ENCODE results near the gene SIX4.

The SIX4 gene

DNA sequence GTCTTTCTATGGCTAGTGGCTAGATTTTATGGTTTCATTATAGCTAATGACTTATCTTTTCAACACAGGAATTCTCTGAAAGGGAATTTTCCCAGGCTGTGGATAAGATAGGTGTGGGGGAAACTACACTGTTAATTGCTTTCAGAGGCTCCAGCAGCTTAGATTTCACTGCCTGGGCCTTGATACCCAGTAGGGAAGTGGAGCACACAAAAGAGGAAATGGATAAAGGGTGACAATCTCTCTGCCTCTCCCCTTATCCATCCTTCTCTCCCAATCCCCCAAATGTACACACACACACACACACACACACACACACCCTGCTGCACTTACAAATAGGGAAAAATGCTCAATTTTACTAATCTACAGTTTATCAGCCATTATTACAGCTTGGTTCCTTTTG, 19.1 kb downstream of the SIX4 start:
- no peak for TF ChIP-seq CTCF (IDR thresholded peaks at IDR 0.05; ENCODE audit: borderline replicate concordance, insufficient read depth, low read depth, low read length)
- no peak overlapping the region for H3K4me3 ChIP-seq (ENCODE audit: low read depth, low read length)

DNA sequence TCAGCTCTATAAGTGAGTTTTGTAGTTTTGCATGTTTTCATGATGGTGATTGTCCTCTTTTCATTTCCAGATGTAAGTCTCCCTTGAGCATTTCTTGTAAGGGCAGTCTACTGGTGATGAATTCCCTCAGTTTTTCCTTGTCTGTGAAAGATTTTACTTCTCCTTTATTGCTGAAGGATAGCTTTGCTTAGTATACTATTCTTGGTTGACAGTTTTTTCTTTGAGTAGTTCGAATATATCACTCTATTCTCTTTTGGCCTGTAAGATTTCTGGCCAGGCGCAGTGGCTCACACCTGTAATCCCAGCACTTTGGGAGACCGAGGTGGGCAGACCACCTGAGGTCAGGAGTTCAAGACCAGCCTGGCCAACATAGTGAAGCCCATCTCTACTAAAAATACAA, 23.6 kb downstream of the SIX4 start:
- H3K4me3 ChIP-seq (ENCODE audit: low read depth, low read length), result no peak overlapping the region

DNA sequence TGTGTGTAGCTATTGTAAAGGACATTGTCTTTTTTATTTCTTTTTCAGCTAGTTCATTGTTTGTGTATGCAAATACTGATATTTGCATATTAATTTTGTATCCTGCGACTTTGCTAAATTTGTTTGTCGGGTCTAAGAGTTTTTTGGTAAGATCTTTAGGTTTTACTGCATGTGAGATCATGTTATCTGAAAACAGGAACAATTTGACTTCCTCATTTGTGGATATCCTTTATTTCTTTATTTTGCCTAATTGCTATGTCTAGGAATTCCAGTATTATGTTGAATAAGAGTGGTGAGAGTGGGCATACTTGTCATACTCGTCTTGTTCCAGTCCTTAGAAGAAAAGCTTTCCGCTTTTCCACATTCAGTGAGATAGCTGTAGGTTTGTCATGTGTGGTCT, 28.8 kb downstream of the SIX4 start:
- TF ChIP-seq CTCF (IDR thresholded peaks at IDR 0.05; ENCODE audit: borderline replicate concordance, insufficient read depth, low read depth, low read length), result no peak
- H3K4me3 ChIP-seq (ENCODE audit: low read depth, low read length), result no peak overlapping the region

More for the DNA sequence above, 23.6 kb downstream of the SIX4 start:
- no peak for TF ChIP-seq CTCF (IDR thresholded peaks at IDR 0.05; ENCODE audit: borderline replicate concordance, insufficient read depth, low read depth, low read length)

DNA sequence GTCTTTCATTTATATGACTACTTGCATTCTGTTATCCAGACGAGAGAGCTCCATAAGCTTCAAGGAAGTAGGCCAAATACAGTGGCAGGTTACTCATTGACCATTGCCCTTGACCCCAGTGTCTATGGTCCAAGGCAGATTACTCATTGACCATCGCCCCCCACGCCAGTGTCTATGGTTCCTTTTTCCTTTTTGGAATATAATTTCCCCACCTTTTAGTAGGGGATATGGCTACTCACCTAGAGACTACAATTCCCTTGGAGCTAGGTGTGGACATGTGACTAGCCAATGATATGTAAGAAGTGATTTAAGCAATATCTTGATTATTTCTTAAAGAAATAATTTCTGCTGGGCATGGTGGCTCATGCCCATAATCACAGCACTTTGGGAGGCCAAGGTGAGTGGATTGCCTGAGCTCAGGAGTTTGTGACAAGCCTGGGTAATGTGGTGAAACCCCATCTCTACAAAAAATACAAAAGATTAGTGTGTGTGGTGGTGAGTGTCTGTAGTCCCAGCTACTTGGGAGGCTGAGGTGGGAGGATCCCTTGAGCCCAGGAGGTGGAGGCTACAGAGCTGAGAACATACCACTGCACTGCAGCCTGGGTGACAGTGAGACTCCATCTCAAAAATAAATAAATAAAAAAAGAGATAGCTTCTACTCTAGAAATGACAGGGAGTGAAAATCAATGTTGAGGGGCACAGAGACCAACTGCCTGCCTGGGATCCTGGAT, 32.6 kb downstream of the SIX4 start:
- H3K4me3 ChIP-seq (ENCODE audit: low read depth, low read length), result no peak overlapping the region
- no peak for TF ChIP-seq CTCF (IDR thresholded peaks at IDR 0.05; ENCODE audit: borderline replicate concordance, insufficient read depth, low read depth, low read length)

DNA sequence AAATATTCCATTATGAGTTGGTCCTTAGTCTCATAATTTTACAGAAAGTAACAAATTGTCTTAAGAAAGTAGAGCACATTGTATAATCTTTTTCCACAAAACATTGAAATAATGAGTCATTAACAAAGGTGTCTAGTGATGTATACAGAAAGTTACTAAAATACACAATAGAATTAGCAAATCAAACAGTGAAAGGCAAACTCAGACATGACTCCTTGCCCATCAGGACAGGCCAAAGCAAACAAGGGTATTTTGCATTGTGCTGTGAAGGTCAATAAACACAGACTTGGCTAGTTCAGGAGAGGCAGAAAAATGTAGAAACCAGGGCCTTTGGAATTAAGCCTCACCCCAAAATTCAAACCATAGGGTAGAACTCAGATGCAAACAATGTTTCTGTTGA, 37.3 kb downstream of the SIX4 start:
- no peak for TF ChIP-seq CTCF (IDR thresholded peaks at IDR 0.05; ENCODE audit: borderline replicate concordance, insufficient read depth, low read depth, low read length)
- no peak overlapping the region for H3K4me3 ChIP-seq (ENCODE audit: low read depth, low read length)

- TF ChIP-seq CTCF (IDR thresholded peaks at IDR 0.05; ENCODE audit: borderline replicate concordance, insufficient read depth, low read depth, low read length), result no peak
- no peak overlapping the region for H3K4me3 ChIP-seq (ENCODE audit: low read depth, low read length)
These were observed 39.9 kb downstream of the SIX4 start for GRCh38 chr14:60684203-60684602.

DNA sequence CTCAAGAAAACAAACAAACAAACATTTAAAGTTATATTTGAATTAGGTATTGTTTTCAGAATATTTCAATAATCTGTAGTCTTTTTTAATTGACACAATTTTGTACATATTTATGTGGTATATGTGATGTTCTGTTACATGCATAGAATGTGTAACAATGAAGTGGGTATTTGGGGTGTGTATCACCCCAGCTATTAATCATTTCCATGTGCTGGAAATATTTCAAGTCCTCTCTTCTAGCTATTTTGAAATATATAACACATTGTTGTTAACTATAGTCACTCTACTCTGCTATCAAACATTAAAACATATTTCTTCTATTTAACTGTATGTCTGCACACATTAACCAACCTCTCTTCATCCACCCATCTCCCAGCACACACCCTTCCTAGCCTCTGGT, 42.9 kb downstream of the SIX4 start:
- TF ChIP-seq CTCF (IDR thresholded peaks at IDR 0.05; ENCODE audit: borderline replicate concordance, insufficient read depth, low read depth, low read length), result no peak
- H3K4me3 ChIP-seq (ENCODE audit: low read depth, low read length), result no peak overlapping the region

Measured in GM12875 (cell line).